Bone marrow (tissue), 2 donors: Measurements from ENCODE around the gene TMTC1.
"Not testable (repeated sequence)": the region's sequence is repeated elsewhere in the genome, so short reads cannot be mapped to it uniquely, and the experiment has no call there.

Experiments
- DNase-seq, 2 donors: peaks; one replicate each; lab custom pipeline; 2025; lab: John Stamatoyannopoulos, UW

The TMTC1 gene

GRCh38 chr12:29569132-29569757 lies 214.5 kb downstream of the TMTC1 start:
- no peak for DNase-seq

- no peak for DNase-seq
Measured at GRCh38 chr12:29566441-29566840, 217.3 kb downstream of the TMTC1 start.

- DNase-seq: no peak
Measured at GRCh38 chr12:29565727-29566126, 218.0 kb downstream of the TMTC1 start.

- no peak for DNase-seq
Measured at GRCh38 chr12:29564925-29565324, 218.8 kb downstream of the TMTC1 start.

GRCh38 chr12:29563636-29564035 lies 220.1 kb downstream of the TMTC1 start:
- DNase-seq: no peak

GRCh38 chr12:29563071-29563470 lies 220.7 kb downstream of the TMTC1 start:
- DNase-seq: no peak

- no peak for DNase-seq
Measured at GRCh38 chr12:29562110-29562804, 221.5 kb downstream of the TMTC1 start.

- no peak for DNase-seq
Measured at GRCh38 chr12:29561664-29562071, 222.1 kb downstream of the TMTC1 start.

GRCh38 chr12:29559198-29559597 lies 224.5 kb downstream of the TMTC1 start:
- no peak for DNase-seq

- no peak for DNase-seq
Measured at GRCh38 chr12:29556363-29556762, 227.4 kb downstream of the TMTC1 start.

- DNase-seq: not testable (repeated sequence)
Measured at GRCh38 chr12:29555451-29555850, 228.3 kb downstream of the TMTC1 start.

GRCh38 chr12:29552994-29553748 lies 230.6 kb downstream of the TMTC1 start:
- DNase-seq: no peak

GRCh38 chr12:29552324-29552927 lies 231.3 kb downstream of the TMTC1 start:
- DNase-seq: peak; percentile 1 to 47

GRCh38 chr12:29551812-29552211 lies 231.9 kb downstream of the TMTC1 start:
- no peak for DNase-seq

- no peak for DNase-seq
Measured at GRCh38 chr12:29547864-29548263, 235.9 kb downstream of the TMTC1 start.

GRCh38 chr12:29547151-29547632 lies 236.6 kb downstream of the TMTC1 start:
- no peak for DNase-seq

- no peak for DNase-seq
Measured at GRCh38 chr12:29546000-29546399, 237.7 kb downstream of the TMTC1 start.

GRCh38 chr12:29545102-29545467 lies 238.7 kb downstream of the TMTC1 start:
- no peak for DNase-seq

GRCh38 chr12:29544428-29545101 lies 239.2 kb downstream of the TMTC1 start:
- no peak for DNase-seq

- DNase-seq: no peak
Measured at GRCh38 chr12:29543036-29543435, 240.7 kb downstream of the TMTC1 start.

- no peak for DNase-seq
Measured at GRCh38 chr12:29537298-29537697, 246.4 kb downstream of the TMTC1 start.

GRCh38 chr12:29534935-29535334 lies 248.8 kb downstream of the TMTC1 start:
- no peak for DNase-seq
